ENCODE results near the gene INPP5K. TPM values are rescaled to one million over a fixed set of nuclear protein-coding genes. Genes with fewer than 3 reads are reported as not detected.
A peak's percentile ranks its signal among the peaks of the same experiment; 100 is the strongest.

INPP5K gene
- total RNA-seq, 6 experiments from 2014 or later = 12.7 to 22.6 (median 18.2) TPM

GRCh38 chr17:1490643-1491442 lies 25.6 kb downstream of the INPP5K start:
- Histone ChIP-seq H3K4me1 (peaks cover 0 to 23% (median 11%) of the 10 kb centered on the region in 4 donors), H3K9me3 (no peaks in the 10 kb centered on the region), H3K27ac (peak overlapping the region; percentile 76 to 87 (median 82)), H3K27me3 (no peaks in the 10 kb centered on the region), H3K4me3 (peak overlapping the region; percentile 75 to 76 (median 75)), H3K36me3 (peaks cover 0 to 6% (median under 1%) of the 10 kb centered on the region in 4 donors)
- no peak for TF ChIP-seq CTCF (IDR thresholded peaks at IDR 0.05)
- peak; percentile 70 for TF ChIP-seq POLR2A (IDR thresholded peaks at IDR 0.05)
- 0% methylated on average over 8 of the region's 52 CpGs for WGBS (ENCODE audit: insufficient coverage, low coverage, low lambda C conversion rate, missing lambda C conversion rate)
- intact Hi-C loops (cut with DNase I) = no loop called here
- ATAC-seq (peak; percentile 48 to 63 (median 54)), DNase-seq (peak; percentile 82 to 83 (median 82))

GRCh38 chr17:1488826-1489270 lies 27.6 kb downstream of the INPP5K start:
- Histone ChIP-seq H3K4me3 (peak overlapping the region; percentile 43 to 67 (median 58)), H3K27me3 (no peaks in the 10 kb centered on the region), H3K4me1 (peaks cover 0 to 28% (median 12%) of the 10 kb centered on the region in 4 donors), H3K9me3 (no peaks in the 10 kb centered on the region), H3K27ac (peak overlapping the region; percentile 76 to 87 (median 83)), H3K36me3 (no peaks in the 10 kb centered on the region)
- intact Hi-C loops (cut with DNase I) = no loop called here
- 52% methylated on average over 3 of the region's 7 CpGs for WGBS (ENCODE audit: insufficient coverage, low coverage, low lambda C conversion rate, missing lambda C conversion rate)
- no peak for TF ChIP-seq POLR2A (IDR thresholded peaks at IDR 0.05)
- TF ChIP-seq CTCF (IDR thresholded peaks at IDR 0.05) = no peak
- no peak for ATAC-seq
- DNase-seq = no peak

- 1% methylated on average over 26 of the region's 72 CpGs for WGBS (ENCODE audit: insufficient coverage, low coverage, low lambda C conversion rate, missing lambda C conversion rate)
- H3K4me1 ChIP-seq = peaks cover 0 to 28% (median 12%) of the 10 kb centered on the region in 4 donors
- ATAC-seq = peak; percentile 60 to 70 (median 66)
These were observed 28.2 kb downstream of the INPP5K start for GRCh38 chr17:1487939-1488825.

More at GRCh38 chr17:1487939-1488825, 28.2 kb downstream of the INPP5K start:
- no peaks in the 10 kb centered on the region for H3K27me3 ChIP-seq
- no peaks in the 10 kb centered on the region for H3K36me3 ChIP-seq
- intact Hi-C loops (cut with DNase I) = no loop called here
- DNase-seq = peak; percentile 86 to 90 (median 87)
- no peaks in the 10 kb centered on the region for H3K9me3 ChIP-seq
- H3K27ac ChIP-seq = peak overlapping the region; percentile 76 to 87 (median 83)
- no peak for TF ChIP-seq CTCF (IDR thresholded peaks at IDR 0.05)
- TF ChIP-seq POLR2A (IDR thresholded peaks at IDR 0.05) = peak; percentile 66
- peak overlapping the region; percentile 43 to 67 (median 58) for H3K4me3 ChIP-seq

Data from right lobe of liver (tissue), 6 donors.